ENCODE data around the gene MINDY4.

Gene MINDY4

GRCh38 chr7:30899630-30900029 is 128.4 kb downstream of the MINDY4 start:
- no peak overlapping the region for H2BK5ac ChIP-seq (ENCODE audit: low read depth, low read length, poor library complexity)
- no peak overlapping the region for H2BK12ac ChIP-seq (ENCODE audit: low read length)
- peak overlapping the region; percentile 9 for H4K91ac ChIP-seq (ENCODE audit: low read depth, low read length)
- H3K27ac ChIP-seq (ENCODE audit: low read depth, low read length), result no peak overlapping the region
- no peak overlapping the region for H4K12ac ChIP-seq (ENCODE audit: low read depth, low read length)
- no peak overlapping the region for H3K4me3 ChIP-seq (ENCODE audit: low read depth, low read length)
- H2AFZ ChIP-seq (ENCODE audit: insufficient read depth, low read length, poor library complexity), result no peak overlapping the region
- H3K4me1 ChIP-seq (ENCODE audit: control insufficient read depth in 1 of 2, insufficient read depth in 2 of 2, low read length in 2 of 2), result peaks cover 4 to 6% of the 10 kb centered on the region in 2 experiments
- H3K4me2 ChIP-seq (ENCODE audit: low read length), result no peak overlapping the region
- no peaks in the 10 kb centered on the region for H3K27me3 ChIP-seq (ENCODE audit: insufficient read depth, low read length)
- H3K9ac ChIP-seq (ENCODE audit: low read length), result no peak overlapping the region
- no peaks in the 10 kb centered on the region for H3K79me2 ChIP-seq (ENCODE audit: control insufficient read depth, insufficient read depth, low read length, poor library complexity)
- no peak overlapping the region for H3K18ac ChIP-seq (ENCODE audit: low read length)
- no peak overlapping the region for H2BK120ac ChIP-seq (ENCODE audit: insufficient read depth, low read length, poor library complexity)
- H3K9me3 ChIP-seq (ENCODE audit: insufficient read depth, low read depth, low read length), result no peaks in the 10 kb centered on the region
- no peak overlapping the region for H4K8ac ChIP-seq (ENCODE audit: low read depth, low read length)
- H3K4ac ChIP-seq (ENCODE audit: low read depth, low read length), result no peak overlapping the region
- no peak overlapping the region for H3K14ac ChIP-seq (ENCODE audit: low read length)
- H3K36me3 ChIP-seq (ENCODE audit: control insufficient read depth in 1 of 2, insufficient read depth in 2 of 2, low read length in 2 of 2), result no peaks in the 10 kb centered on the region
- no peak for DNase-seq
- no CpG with 5 or more reads among the region's 6 CpGs for WGBS (ENCODE audit: extremely low coverage, insufficient coverage, insufficient read length)
- no peak overlapping the region for H2AK5ac ChIP-seq (ENCODE audit: low read length)
- no peaks in the 10 kb centered on the region for H3K79me1 ChIP-seq (ENCODE audit: low read length)
- no peak overlapping the region for H3K23ac ChIP-seq (ENCODE audit: low read length)

- Histone ChIP-seq H3K79me1 (ENCODE audit: low read length) (no peaks in the 10 kb centered on the region), H3K36me3 (ENCODE audit: control insufficient read depth in 1 of 2, insufficient read depth in 2 of 2, low read length in 2 of 2) (no peaks in the 10 kb centered on the region), H4K91ac (ENCODE audit: low read depth, low read length) (no peak overlapping the region), H2BK12ac (ENCODE audit: low read length) (no peak overlapping the region), H4K8ac (ENCODE audit: low read depth, low read length) (no peak overlapping the region), H3K9me3 (ENCODE audit: insufficient read depth, low read depth, low read length) (no peaks in the 10 kb centered on the region), H2BK5ac (ENCODE audit: low read depth, low read length, poor library complexity) (no peak overlapping the region), H3K9ac (ENCODE audit: low read length) (no peak overlapping the region), H3K23ac (ENCODE audit: low read length) (no peak overlapping the region), H3K14ac (ENCODE audit: low read length) (no peak overlapping the region), H3K79me2 (ENCODE audit: control insufficient read depth, insufficient read depth, low read length, poor library complexity) (no peaks in the 10 kb centered on the region), H3K4me1 (ENCODE audit: control insufficient read depth in 1 of 2, insufficient read depth in 2 of 2, low read length in 2 of 2) (peaks cover 4 to 6% of the 10 kb centered on the region in 2 experiments), H3K4me2 (ENCODE audit: low read length) (no peak overlapping the region), H4K12ac (ENCODE audit: low read depth, low read length) (no peak overlapping the region), H2AK5ac (ENCODE audit: low read length) (no peak overlapping the region), H2AFZ (ENCODE audit: insufficient read depth, low read length, poor library complexity) (no peak overlapping the region), H3K18ac (ENCODE audit: low read length) (no peak overlapping the region), H2BK120ac (ENCODE audit: insufficient read depth, low read length, poor library complexity) (no peak overlapping the region), H3K4ac (ENCODE audit: low read depth, low read length) (no peak overlapping the region), H3K27me3 (ENCODE audit: insufficient read depth, low read length) (no peaks in the 10 kb centered on the region), H3K27ac (ENCODE audit: low read depth, low read length) (no peak overlapping the region), H3K4me3 (ENCODE audit: low read depth, low read length) (no peak overlapping the region)
- no peak for DNase-seq
- WGBS (ENCODE audit: extremely low coverage, insufficient coverage, insufficient read length), result no CpG with 5 or more reads among the region's 9 CpGs
These were observed 128.8 kb downstream of the MINDY4 start for GRCh38 chr7:30900053-30900452.

- no peaks in the 10 kb centered on the region for H3K79me1 ChIP-seq (ENCODE audit: low read length)
- no peak for DNase-seq
- no CpG with 5 or more reads among the region's 11 CpGs for WGBS (ENCODE audit: extremely low coverage, insufficient coverage, insufficient read length)
- no peak overlapping the region for H3K14ac ChIP-seq (ENCODE audit: low read length)
- no peak overlapping the region for H3K27ac ChIP-seq (ENCODE audit: low read depth, low read length)
- no peak overlapping the region for H2BK5ac ChIP-seq (ENCODE audit: low read depth, low read length, poor library complexity)
- H2BK120ac ChIP-seq (ENCODE audit: insufficient read depth, low read length, poor library complexity), result no peak overlapping the region
- no peak overlapping the region for H3K18ac ChIP-seq (ENCODE audit: low read length)
- H4K91ac ChIP-seq (ENCODE audit: low read depth, low read length), result no peak overlapping the region
- H3K4me3 ChIP-seq (ENCODE audit: low read depth, low read length), result no peak overlapping the region
- H2AK5ac ChIP-seq (ENCODE audit: low read length), result no peak overlapping the region
- H3K4ac ChIP-seq (ENCODE audit: low read depth, low read length), result no peak overlapping the region
- H4K12ac ChIP-seq (ENCODE audit: low read depth, low read length), result no peak overlapping the region
- H3K4me2 ChIP-seq (ENCODE audit: low read length), result no peak overlapping the region
- H3K9ac ChIP-seq (ENCODE audit: low read length), result no peak overlapping the region
- H3K23ac ChIP-seq (ENCODE audit: low read length), result no peak overlapping the region
- no peak overlapping the region for H2AFZ ChIP-seq (ENCODE audit: insufficient read depth, low read length, poor library complexity)
- no peak overlapping the region for H2BK12ac ChIP-seq (ENCODE audit: low read length)
- no peak overlapping the region for H4K8ac ChIP-seq (ENCODE audit: low read depth, low read length)
- no peaks in the 10 kb centered on the region for H3K9me3 ChIP-seq (ENCODE audit: insufficient read depth, low read depth, low read length)
- no peaks in the 10 kb centered on the region for H3K27me3 ChIP-seq (ENCODE audit: insufficient read depth, low read length)
- H3K79me2 ChIP-seq (ENCODE audit: control insufficient read depth, insufficient read depth, low read length, poor library complexity), result no peaks in the 10 kb centered on the region
- H3K4me1 ChIP-seq (ENCODE audit: control insufficient read depth in 1 of 2, insufficient read depth in 2 of 2, low read length in 2 of 2), result peaks cover 2 to 4% of the 10 kb centered on the region in 2 experiments
- no peaks in the 10 kb centered on the region for H3K36me3 ChIP-seq (ENCODE audit: control insufficient read depth in 1 of 2, insufficient read depth in 2 of 2, low read length in 2 of 2)
These were observed 129.7 kb downstream of the MINDY4 start for GRCh38 chr7:30900803-30901362.

GRCh38 chr7:30901856-30902255 is 130.6 kb downstream of the MINDY4 start:
- H3K18ac ChIP-seq (ENCODE audit: low read length), result no peak overlapping the region
- H2AK5ac ChIP-seq (ENCODE audit: low read length), result no peak overlapping the region
- no peak overlapping the region for H3K4ac ChIP-seq (ENCODE audit: low read depth, low read length)
- no peak overlapping the region for H3K27ac ChIP-seq (ENCODE audit: low read depth, low read length)
- H2BK5ac ChIP-seq (ENCODE audit: low read depth, low read length, poor library complexity), result no peak overlapping the region
- DNase-seq, result no peak
- H3K4me1 ChIP-seq (ENCODE audit: control insufficient read depth in 1 of 2, insufficient read depth in 2 of 2, low read length in 2 of 2), result no peaks in the 10 kb centered on the region
- no CpG with 5 or more reads among the region's 2 CpGs for WGBS (ENCODE audit: extremely low coverage, insufficient coverage, insufficient read length)
- no peak overlapping the region for H2BK120ac ChIP-seq (ENCODE audit: insufficient read depth, low read length, poor library complexity)
- H3K79me2 ChIP-seq (ENCODE audit: control insufficient read depth, insufficient read depth, low read length, poor library complexity), result no peaks in the 10 kb centered on the region
- H3K9me3 ChIP-seq (ENCODE audit: insufficient read depth, low read depth, low read length), result no peaks in the 10 kb centered on the region
- no peaks in the 10 kb centered on the region for H3K79me1 ChIP-seq (ENCODE audit: low read length)
- no peak overlapping the region for H4K12ac ChIP-seq (ENCODE audit: low read depth, low read length)
- H3K27me3 ChIP-seq (ENCODE audit: insufficient read depth, low read length), result no peaks in the 10 kb centered on the region
- H3K4me3 ChIP-seq (ENCODE audit: low read depth, low read length), result no peak overlapping the region
- H3K14ac ChIP-seq (ENCODE audit: low read length), result no peak overlapping the region
- no peak overlapping the region for H2AFZ ChIP-seq (ENCODE audit: insufficient read depth, low read length, poor library complexity)
- no peak overlapping the region for H4K91ac ChIP-seq (ENCODE audit: low read depth, low read length)
- no peak overlapping the region for H3K4me2 ChIP-seq (ENCODE audit: low read length)
- H4K8ac ChIP-seq (ENCODE audit: low read depth, low read length), result no peak overlapping the region
- no peak overlapping the region for H3K23ac ChIP-seq (ENCODE audit: low read length)
- H3K36me3 ChIP-seq (ENCODE audit: control insufficient read depth in 1 of 2, insufficient read depth in 2 of 2, low read length in 2 of 2), result no peaks in the 10 kb centered on the region
- no peak overlapping the region for H3K9ac ChIP-seq (ENCODE audit: low read length)
- no peak overlapping the region for H2BK12ac ChIP-seq (ENCODE audit: low read length)
